IMR-90 (cell line): ENCODE data around the gene FAM151A. TPM values are rescaled to one million over a fixed set of nuclear protein-coding genes. Genes with fewer than 3 reads are reported as not detected.
A peak's percentile ranks its signal among the peaks of the same experiment; 100 is the strongest.

ENCODE experiments used
- ATAC-seq: fragments of 200-7000 bp; cut with Tn5 transposase; 2 replicates; pipeline ENCODE4 v1.9.1; 2020; ENCODE audit warnings: low read depth, mild to moderate bottlenecking, moderate library complexity
- BruUV-seq: library from RNA; stranded (reverse); fragments of 400-500 nt; replicated peaks from 2 replicates; lab custom pipeline; 2021; lab: Mats Ljungman, UMichigan
- CTCF ChIA-PET: fragments of 300-600 bp; formaldehyde crosslinking; extraction: SDS; loops from one replicate; lab custom pipeline; 2021; ENCODE audit warnings: antibody characterized with exemption; lab: Yijun Ruan, JAX
- POLR2A ChIA-PET: fragments of 300-600 bp; sonication (Branson Sonifier 250); formaldehyde crosslinking; loops from one replicate; lab custom pipeline; 2022; ENCODE audit warnings: antibody characterized with exemption; ENCODE audit not compliant: unreplicated experiment; lab: Charles Lee
- DNase-seq: peaks from one replicate; pipeline ENCODE4 v3.0.0; 2013
- H2AFZ ChIP-seq: replicated peaks from 2 replicates; pipeline ENCODE3; 2013; ENCODE audit warnings: low read length, mild to moderate bottlenecking; ENCODE audit not compliant: poor library complexity
- H2AK5ac ChIP-seq: 2 replicates; pipeline ENCODE4 v1.6.1; 2013; ENCODE audit warnings: low read depth, low read length, inconsistent platforms
- H2AK9ac ChIP-seq: replicated peaks from 2 replicates; pipeline ENCODE3; 2013; ENCODE audit warnings: mild to moderate bottlenecking, low read depth, low read length, moderate library complexity; ENCODE audit not compliant: poor library complexity
- H2BK120ac ChIP-seq: 2 replicates; pipeline ENCODE4 v1.6.1; 2013; ENCODE audit warnings: low read depth, low read length, inconsistent platforms
- H2BK15ac ChIP-seq: 3 replicates; pipeline ENCODE4 v1.6.1; 2013; ENCODE audit warnings: low read depth, low read length, inconsistent platforms
- H2BK20ac ChIP-seq: 2 replicates; pipeline ENCODE4 v1.6.1; 2013; ENCODE audit warnings: low read depth, mild to moderate bottlenecking, inconsistent platforms, low read length, moderate library complexity
- H2BK5ac ChIP-seq: 2 replicates; pipeline ENCODE4 v1.6.1; 2013; ENCODE audit warnings: mild to moderate bottlenecking, low read depth, low read length, inconsistent platforms; ENCODE audit not compliant: poor library complexity, severe bottlenecking
- H3K14ac ChIP-seq: replicated peaks from 2 replicates; pipeline ENCODE4 v1.6.1; 2013; ENCODE audit warnings: low read depth, low read length, inconsistent platforms
- H3K18ac ChIP-seq: 2 replicates; pipeline ENCODE4 v1.6.1; 2013; ENCODE audit warnings: low read depth, low read length, control low read depth
- H3K23ac ChIP-seq: 2 replicates; pipeline ENCODE4 v1.6.1; 2013; ENCODE audit warnings: low read depth, low read length, inconsistent platforms
- H3K27ac ChIP-seq: 2 replicates; pipeline ENCODE4 v1.5.1; 2013; ENCODE audit warnings: mild to moderate bottlenecking, control low read depth, low read length; ENCODE audit not compliant: insufficient read depth
- H3K27me3 ChIP-seq: 2 replicates; pipeline ENCODE4 v1.6.1; 2013; ENCODE audit warnings: low read length; ENCODE audit not compliant: control insufficient read depth, insufficient read depth
- H3K36me3 ChIP-seq: 2 replicates; pipeline ENCODE4 v1.6.1; 2013; ENCODE audit warnings: low read length, mixed read lengths; ENCODE audit not compliant: control insufficient read depth, insufficient read depth
- H3K4ac ChIP-seq: 2 replicates; pipeline ENCODE4 v1.6.1; 2013; ENCODE audit warnings: low read depth, low read length, inconsistent platforms
- H3K4me1 ChIP-seq: 2 replicates; pipeline ENCODE4 v1.6.1; 2013; ENCODE audit warnings: low read length, mixed read lengths; ENCODE audit not compliant: control insufficient read depth, insufficient read depth
- H3K4me2 ChIP-seq: 2 replicates; pipeline ENCODE4 v1.6.1; 2013; ENCODE audit warnings: low read depth, mild to moderate bottlenecking, control low read depth, low read length, moderate library complexity
- H3K4me3 ChIP-seq: 2 replicates; pipeline ENCODE4 v1.5.1; 2013; ENCODE audit warnings: low read depth, mild to moderate bottlenecking, control low read depth, low read length, moderate library complexity; ENCODE audit not compliant: insufficient read depth
- H3K56ac ChIP-seq: 2 replicates; pipeline ENCODE4 v1.6.1; 2013; ENCODE audit warnings: low read length, inconsistent platforms; ENCODE audit not compliant: insufficient read depth; ENCODE audit errors: extremely low read depth
- H3K79me1 ChIP-seq, 2 experiments: 2 replicates each; pipeline ENCODE4 v1.6.1; 2013; ENCODE audit warnings: low read length in 2 of 2, inconsistent platforms in 1 of 2, low read depth in 1 of 2
- H3K9ac ChIP-seq: 2 replicates; pipeline ENCODE4 v1.6.1; 2013; ENCODE audit warnings: low read depth, low read length, control low read depth
- H3K9me1 ChIP-seq: 2 replicates; pipeline ENCODE4 v1.6.1; 2013; ENCODE audit warnings: low read length, inconsistent platforms; ENCODE audit not compliant: insufficient read depth
- H3K9me3 ChIP-seq: 2 replicates; pipeline ENCODE4 v1.6.1; 2013; ENCODE audit warnings: low read length; ENCODE audit not compliant: control insufficient read depth, insufficient read depth
- H4K20me1 ChIP-seq: 2 replicates; pipeline ENCODE4 v1.6.1; 2013; ENCODE audit warnings: low read length, inconsistent platforms; ENCODE audit not compliant: insufficient read depth
- H4K5ac ChIP-seq: 2 replicates; pipeline ENCODE4 v1.6.1; 2013; ENCODE audit warnings: mild to moderate bottlenecking, low read depth, low read length, control low read depth
- H4K8ac ChIP-seq, 2 experiments: 2 replicates each; pipeline ENCODE4 v1.6.1; 2013; ENCODE audit warnings: low read depth in 2 of 2, low read length in 2 of 2, control low read depth in 1 of 2, inconsistent platforms in 1 of 2
- H4K91ac ChIP-seq: 2 replicates; pipeline ENCODE4 v1.6.1; 2013; ENCODE audit warnings: low read depth, low read length, inconsistent platforms; ENCODE audit not compliant: insufficient read depth
- MAZ ChIP-seq: IDR thresholded peaks from 2 replicates; pipeline ENCODE4 v1.6.1; 2012; ENCODE audit warnings: low read depth, mild to moderate bottlenecking, low read length, improper control_type of control experiment, moderate library complexity, borderline replicate concordance
- SMC3 ChIP-seq: fragments of 150-350 bp; IDR thresholded peaks from 2 replicates; pipeline ENCODE4 v1.6.1; 2016; ENCODE audit warnings: low read depth, mild to moderate bottlenecking, antibody characterized with exemption, low read length, moderate library complexity
- WGBS, 2 experiments: methylation state at CpG; one replicate each; pipeline versions ENCODE4 v1.1.5 to v1.1.7; 2013; ENCODE audit warnings: missing lambda C conversion rate in 2 of 2; ENCODE audit not compliant: insufficient read length in 1 of 2; ENCODE audit errors: extremely low coverage in 2 of 2; 5-methylcytosine and 5-hydroxymethylcytosine counted together
- dilution Hi-C: fragments of 300-500 bp; cut with HindIII; formaldehyde crosslinking; loops from one replicate; pipeline ENCODE4 v1.14.3; 2018; ENCODE audit warnings: low sequenced_read_pairs; ENCODE audit not compliant: unreplicated experiment
- in situ Hi-C: fragments of 300-500 bp; cut with MboI; formaldehyde crosslinking; loops from 3 replicates; pipeline ENCODE4 v1.14.3; 2019; ENCODE audit warnings: low sequenced_read_pairs, inconsistent platforms, mixed read lengths
- intact Hi-C: fragments of 100-400 bp; cut with micrococcal nuclease; formaldehyde crosslinking; loops from 2 replicates; pipeline ENCODE4 v1.10.0; 2022
- polyA plus RNA-seq, 3 experiments: library from polyadenylated mRNA; depleted of rRNA; stranded (reverse); fragments of >200 nt; gene quantifications; 2 replicates each; pipeline ENCODE4 v1.2.3, GENCODE V29; 2012; ENCODE audit warnings: low replicate concordance in 1 of 3
- total RNA-seq: library from RNA; depleted of rRNA; stranded (reverse); fragments of >200 nt; gene quantifications from 2 replicates; pipeline ENCODE4 v1.2.3, GENCODE V29; 2012

Gene FAM151A
- total and polyA plus RNA-seq, 2 of the 4 experiments (the other 2 are of a cell fraction) = not detected

- Histone ChIP-seq H2AFZ (peak overlapping the region; percentile 87), H3K4me3 (no peak overlapping the region), H3K18ac (no peak overlapping the region), H3K4me2 (no peak overlapping the region), H2AK5ac (no peak overlapping the region), H3K14ac (peak overlapping the region; percentile 29; the same call in 1 of the 2 replicates), H2AK9ac (no peak overlapping the region), H3K9me3 (no peaks in the 10 kb centered on the region), H3K36me3 (no peaks in the 10 kb centered on the region), H4K91ac (no peak overlapping the region; the same call in 1 of the 2 replicates), H2BK5ac (no peak overlapping the region), H3K9ac (no peak overlapping the region), H4K5ac (no peak overlapping the region; the same call in 1 of the 2 replicates), H3K27ac (no peak overlapping the region), H2BK15ac (no peak overlapping the region), H3K9me1 (no peaks in the 10 kb centered on the region; the same call in 1 of the 2 replicates), H3K79me1 (no peaks in the 10 kb centered on the region), H2BK120ac (no peak overlapping the region), H3K56ac (no peak overlapping the region), H4K20me1 (no peaks in the 10 kb centered on the region), H4K8ac (peak overlapping the region in 1 of 2 experiments; percentile 22; a peak in 1 of 4 replicates), H3K27me3 (peaks cover 2% of the 10 kb centered on the region; the same call in 1 of the 2 replicates), H2BK20ac (no peak overlapping the region; the same call in 1 of the 2 replicates), H3K4me1 (peaks cover 3% of the 10 kb centered on the region; the same call in 1 of the 2 replicates), H3K4ac (peak overlapping the region; percentile 64), H3K23ac (no peak overlapping the region)
- ATAC-seq (peak; percentile 100), DNase-seq (peak; percentile 71)
- no TSS peak for BruUV-seq
- ChIA-PET POLR2A (no interaction called here), CTCF (interaction anchor here (0.7 kb wide), 1 partner anchor 16 kb away, joined by 3 read pairs; no protein-coding TSS in a partner anchor)
- intact Hi-C loops (no loop called here), in situ Hi-C loops (no loop called here), dilution Hi-C loops (no loop called here)
- WGBS, 2 experiments = 40% methylated on average over 2 of the region's 5 CpGs; no CpG with 5 or more reads in 1 of the 2 experiments
- TF ChIP-seq MAZ = peak; percentile 22; the same call in 1 of the 2 replicates
- no peak for TF ChIP-seq SMC3
Observed at GRCh38 chr1:54581621-54582035, 41.7 kb downstream of the FAM151A start.
